Measurements from ENCODE around the gene ZXDC.

Gene ZXDC

DNA sequence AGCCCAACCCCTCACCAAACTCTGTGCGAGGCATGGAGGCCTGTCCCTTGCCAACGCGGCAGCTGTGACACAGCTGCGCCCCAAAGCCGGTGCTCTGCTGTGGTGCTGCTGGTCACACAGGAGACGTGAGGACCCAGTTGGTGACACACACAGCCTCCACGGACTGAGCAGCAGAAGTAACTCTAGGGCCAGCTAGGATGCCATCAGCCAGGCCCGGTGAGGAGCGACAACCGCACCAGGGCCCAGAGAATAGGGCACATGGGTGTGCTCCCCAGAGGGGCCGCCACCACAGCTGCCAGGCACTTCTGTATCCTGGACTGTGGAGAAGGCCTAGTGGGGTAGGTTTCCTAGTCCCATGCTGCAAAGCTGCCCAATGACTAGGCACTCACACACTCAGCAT lies 10.7 kb downstream of the ZXDC start:
- no peak overlapping the region for H3K4me3 ChIP-seq (ENCODE audit: low read depth, low read length)
- TF ChIP-seq, protein P1, sequence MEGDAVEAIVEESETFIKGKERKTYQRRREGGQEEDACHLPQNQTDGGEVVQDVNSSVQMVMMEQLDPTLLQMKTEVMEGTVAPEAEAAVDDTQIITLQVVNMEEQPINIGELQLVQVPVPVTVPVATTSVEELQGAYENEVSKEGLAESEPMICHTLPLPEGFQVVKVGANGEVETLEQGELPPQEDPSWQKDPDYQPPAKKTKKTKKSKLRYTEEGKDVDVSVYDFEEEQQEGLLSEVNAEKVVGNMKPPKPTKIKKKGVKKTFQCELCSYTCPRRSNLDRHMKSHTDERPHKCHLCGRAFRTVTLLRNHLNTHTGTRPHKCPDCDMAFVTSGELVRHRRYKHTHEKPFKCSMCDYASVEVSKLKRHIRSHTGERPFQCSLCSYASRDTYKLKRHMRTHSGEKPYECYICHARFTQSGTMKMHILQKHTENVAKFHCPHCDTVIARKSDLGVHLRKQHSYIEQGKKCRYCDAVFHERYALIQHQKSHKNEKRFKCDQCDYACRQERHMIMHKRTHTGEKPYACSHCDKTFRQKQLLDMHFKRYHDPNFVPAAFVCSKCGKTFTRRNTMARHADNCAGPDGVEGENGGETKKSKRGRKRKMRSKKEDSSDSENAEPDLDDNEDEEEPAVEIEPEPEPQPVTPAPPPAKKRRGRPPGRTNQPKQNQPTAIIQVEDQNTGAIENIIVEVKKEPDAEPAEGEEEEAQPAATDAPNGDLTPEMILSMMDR (IDR thresholded peaks at IDR 0.05; ENCODE audit: borderline replicate concordance, insufficient read depth, low read depth, low read length), result no peak

DNA sequence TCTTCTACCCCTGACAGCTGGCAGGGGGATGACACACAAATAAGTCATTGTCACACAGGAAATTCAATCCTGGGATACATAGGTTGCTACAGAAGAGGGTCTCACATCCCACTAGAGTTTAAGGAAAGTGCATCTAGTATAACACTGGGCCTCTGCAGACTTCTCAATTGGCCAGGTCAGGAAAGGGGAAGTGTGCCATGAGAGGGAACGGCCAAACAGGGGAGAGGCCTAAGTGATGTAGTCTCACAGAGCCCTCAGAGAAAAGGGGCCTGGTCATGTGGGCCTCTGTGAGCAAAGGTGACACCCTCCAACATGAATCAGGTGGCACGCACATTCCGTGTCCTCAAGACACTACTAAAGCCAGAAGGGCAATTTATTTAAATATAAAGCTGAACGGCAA lies 11.2 kb downstream of the ZXDC start:
- TF ChIP-seq, protein P1 (IDR thresholded peaks at IDR 0.05; ENCODE audit: borderline replicate concordance, insufficient read depth, low read depth, low read length), result no peak

GRCh38 chr3:126464093-126464492 lies 11.6 kb downstream of the ZXDC start:
- TF ChIP-seq, protein P1 (IDR thresholded peaks at IDR 0.05; ENCODE audit: borderline replicate concordance, insufficient read depth, low read depth, low read length), result no peak
- no peak overlapping the region for H3K4me3 ChIP-seq (ENCODE audit: low read depth, low read length)

More for the DNA sequence above, 11.2 kb downstream of the ZXDC start:
- no peak overlapping the region for H3K4me3 ChIP-seq (ENCODE audit: low read depth, low read length)

DNA sequence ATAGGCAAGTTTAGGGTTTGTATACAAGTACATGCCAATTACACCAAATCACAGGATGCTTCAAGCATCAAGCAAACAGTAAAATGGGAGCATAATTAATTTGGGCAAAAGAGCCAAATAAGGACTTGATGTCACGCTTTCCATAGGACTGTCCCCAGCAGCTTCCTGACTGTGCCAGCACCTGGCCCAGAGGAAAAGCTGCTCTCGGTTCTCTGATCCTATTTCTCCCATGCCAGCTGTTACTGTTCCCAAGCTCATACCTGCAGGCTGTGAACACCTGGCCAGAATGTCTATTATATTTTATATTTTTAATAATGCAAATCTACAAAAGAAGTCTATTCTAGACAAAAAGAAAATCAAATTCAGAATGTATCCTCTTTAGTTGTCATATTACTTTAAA lies 12.2 kb downstream of the ZXDC start:
- TF ChIP-seq, protein P1 (IDR thresholded peaks at IDR 0.05; ENCODE audit: borderline replicate concordance, insufficient read depth, low read depth, low read length), result no peak

GRCh38 chr3:126461450-126462070 lies 14.1 kb downstream of the ZXDC start:
- TF ChIP-seq, protein P1 (IDR thresholded peaks at IDR 0.05; ENCODE audit: borderline replicate concordance, insufficient read depth, low read depth, low read length), result no peak
- no peak overlapping the region for H3K4me3 ChIP-seq (ENCODE audit: low read depth, low read length)

More for the DNA sequence above, 12.2 kb downstream of the ZXDC start:
- H3K4me3 ChIP-seq (ENCODE audit: low read depth, low read length), result no peak overlapping the region

GRCh38 chr3:126460381-126460780 lies 15.3 kb downstream of the ZXDC start:
- H3K4me3 ChIP-seq (ENCODE audit: low read depth, low read length), result no peak overlapping the region
- TF ChIP-seq, protein P1 (IDR thresholded peaks at IDR 0.05; ENCODE audit: borderline replicate concordance, insufficient read depth, low read depth, low read length), result no peak

GRCh38 chr3:126459763-126460127 lies 15.9 kb downstream of the ZXDC start:
- H3K4me3 ChIP-seq (ENCODE audit: low read depth, low read length), result no peak overlapping the region
- TF ChIP-seq, protein P1 (IDR thresholded peaks at IDR 0.05; ENCODE audit: borderline replicate concordance, insufficient read depth, low read depth, low read length), result no peak

All from GM12875 (cell line).